GM19023 (cell line): ENCODE data around the gene ZNF580.

Experiments used
- ATAC-seq: cut with Tn5 transposase; IDR thresholded peaks from one replicate; pipeline ENCODE4 v1.9.1; 2021; ENCODE audit warnings: mild to moderate bottlenecking, moderate library complexity; ENCODE audit not compliant: unreplicated experiment

The ZNF580 gene

DNA sequence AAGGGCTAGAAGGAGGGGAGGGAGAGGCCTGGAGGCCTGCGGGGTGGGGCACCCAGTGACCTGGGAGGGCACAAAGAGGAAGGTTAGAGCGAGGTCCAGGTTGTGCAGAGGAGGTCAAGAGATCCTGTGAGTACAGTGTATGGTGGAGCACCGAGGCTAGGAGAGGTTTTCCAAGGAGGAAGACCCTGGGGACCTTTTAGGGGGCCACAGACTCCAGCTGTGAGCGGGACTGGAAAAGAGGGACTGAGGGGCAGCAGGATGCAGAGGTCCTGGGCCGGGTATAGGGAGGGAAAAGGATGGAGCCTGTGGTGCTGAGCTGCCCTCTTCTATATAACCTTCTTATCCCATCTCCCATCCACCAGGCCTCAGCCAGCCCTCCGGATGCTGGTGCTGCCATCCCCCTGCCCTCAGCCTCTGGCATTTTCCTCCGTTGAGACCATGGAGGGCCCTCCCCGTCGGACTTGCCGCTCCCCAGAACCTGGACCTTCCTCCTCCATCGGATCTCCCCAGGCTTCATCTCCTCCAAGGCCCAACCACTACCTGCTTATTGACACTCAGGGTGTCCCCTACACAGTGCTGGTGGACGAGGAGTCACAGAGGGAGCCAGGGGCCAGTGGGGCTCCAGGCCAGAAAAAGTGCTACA is 3.5 kb downstream of the ZNF580 start:
- no peak for ATAC-seq

DNA sequence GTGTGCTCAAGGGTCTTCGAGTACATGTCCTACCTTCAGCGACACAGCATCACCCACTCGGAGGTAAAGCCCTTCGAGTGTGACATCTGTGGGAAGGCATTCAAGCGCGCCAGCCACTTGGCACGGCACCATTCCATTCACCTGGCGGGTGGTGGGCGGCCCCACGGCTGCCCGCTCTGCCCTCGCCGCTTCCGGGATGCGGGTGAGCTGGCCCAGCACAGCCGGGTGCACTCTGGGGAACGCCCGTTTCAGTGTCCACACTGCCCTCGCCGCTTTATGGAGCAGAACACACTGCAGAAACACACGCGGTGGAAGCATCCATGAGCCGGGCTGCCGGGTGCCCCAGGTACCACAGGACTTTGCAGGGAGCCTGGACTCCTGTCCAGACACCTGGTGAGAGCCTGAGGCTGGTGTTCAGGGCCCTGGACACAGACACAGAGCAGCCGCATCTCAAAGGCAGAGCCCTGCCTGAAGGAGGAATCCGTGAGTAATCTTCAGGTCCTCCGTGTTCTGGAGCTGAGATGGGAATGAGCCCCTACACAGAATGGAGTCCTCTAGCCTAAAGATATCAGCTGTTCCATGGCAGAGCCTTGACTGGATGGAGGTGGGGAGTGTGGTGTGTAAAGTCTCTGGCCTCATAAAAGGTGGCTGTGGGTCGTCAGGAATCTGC is 4.2 kb downstream of the ZNF580 start:
- no peak for ATAC-seq

DNA sequence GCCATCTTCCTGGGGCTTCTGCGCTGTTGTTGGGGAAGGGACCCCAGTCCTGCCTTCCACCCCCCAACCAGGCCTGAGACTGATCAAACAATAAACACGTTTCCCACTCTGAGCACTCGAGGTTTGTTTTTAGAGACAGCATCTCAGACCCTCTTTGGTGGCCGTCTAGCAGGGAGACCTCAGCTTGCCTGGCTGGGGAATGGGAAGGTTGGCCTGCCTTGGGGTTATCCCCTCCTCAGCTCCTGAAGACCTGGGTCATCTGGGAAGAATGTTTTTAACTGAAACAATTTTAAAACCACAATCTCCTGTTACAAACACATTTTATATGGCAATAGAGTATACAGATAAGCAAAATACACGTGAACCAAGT is 4.7 kb downstream of the ZNF580 start:
- no peak for ATAC-seq

DNA sequence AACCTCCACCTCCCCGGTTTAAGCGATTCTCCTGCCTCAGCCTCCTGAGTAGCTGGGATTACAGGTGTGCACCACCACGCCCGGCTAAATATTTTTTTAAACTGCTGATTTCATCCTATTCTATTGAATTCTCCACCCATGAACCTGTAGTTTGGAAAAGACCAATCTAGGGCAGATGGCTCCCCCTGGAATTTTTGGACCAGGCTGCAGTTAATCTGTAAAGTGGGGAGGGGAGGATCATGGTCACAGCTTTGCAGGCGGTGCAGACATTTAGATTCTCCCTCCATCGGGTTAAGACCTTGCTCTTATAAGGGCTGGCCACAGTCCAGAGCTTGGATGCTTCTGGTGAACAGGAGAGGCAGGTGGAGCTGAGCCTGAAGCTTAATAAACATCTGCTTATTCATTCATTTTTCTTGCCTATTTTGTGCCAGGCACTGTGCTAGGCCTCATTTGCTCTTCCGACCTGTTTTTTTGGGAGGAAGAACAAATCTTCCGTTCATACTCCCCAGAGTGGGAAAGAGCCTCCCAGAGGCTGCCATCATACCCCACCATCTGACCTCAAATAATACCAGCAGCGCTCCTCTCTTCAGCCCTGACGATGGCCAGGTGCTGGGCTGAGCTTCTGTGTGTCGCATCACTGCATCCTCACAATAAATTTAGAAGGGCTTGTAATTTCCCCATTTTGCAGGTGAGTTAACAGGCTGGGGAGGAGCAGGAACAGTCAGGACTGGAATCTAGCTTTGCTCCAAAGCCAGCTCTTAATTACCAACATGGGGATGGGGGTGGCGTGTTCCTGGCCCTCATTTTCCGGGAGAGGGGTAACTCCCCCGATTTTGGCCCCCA is 6.3 kb downstream of the ZNF580 start:
- no peak for ATAC-seq

DNA sequence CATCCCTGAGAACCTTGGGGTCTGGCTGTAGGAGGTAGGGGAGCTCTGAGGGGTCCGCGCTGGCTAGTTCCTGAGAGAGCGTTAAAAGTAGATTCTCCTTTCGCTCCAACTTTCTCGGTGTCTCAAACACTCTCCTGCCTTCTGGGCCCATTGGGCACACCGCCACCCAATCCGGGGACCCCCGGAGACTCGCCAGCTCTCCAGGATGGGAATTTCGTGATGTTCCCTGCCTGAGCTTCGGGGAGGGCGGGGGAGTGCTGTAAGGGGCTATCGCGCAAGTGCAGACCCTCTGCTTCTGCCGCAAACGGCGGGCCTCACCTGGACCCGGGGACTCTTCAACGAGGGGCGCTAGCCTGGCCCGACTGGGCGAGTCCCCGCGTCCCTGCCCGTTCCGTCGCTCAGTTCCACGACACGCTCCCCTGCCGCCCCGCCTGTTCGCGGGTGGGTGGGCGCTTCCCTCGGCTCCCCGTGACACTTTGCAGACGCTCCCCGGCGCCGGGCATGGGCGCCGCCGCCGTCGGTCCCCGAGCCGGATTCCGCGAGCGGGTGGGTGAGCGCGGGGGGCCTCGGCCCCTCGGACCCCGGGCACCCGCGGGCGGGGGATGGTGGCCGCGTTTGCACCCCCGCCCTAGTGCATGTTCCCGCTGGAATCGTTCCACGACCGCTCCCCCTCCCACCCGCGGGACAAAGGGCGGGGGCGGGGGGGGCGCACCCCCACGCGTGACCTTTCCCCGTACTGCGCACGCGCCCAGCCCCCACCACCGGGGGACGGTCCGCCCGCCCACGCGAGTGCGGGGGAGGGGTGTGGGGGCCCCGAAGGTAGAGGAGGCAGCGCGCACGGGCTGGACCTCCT is 7.2 kb downstream of the ZNF580 start, which contains the start of gene CCDC106:
Gene CCDC106, plus strand, starts transcription at position 481 of the 853 bp plus-strand sequence. CDS start 835 bp downstream, outside the sequence.
- ATAC-seq = no peak

DNA sequence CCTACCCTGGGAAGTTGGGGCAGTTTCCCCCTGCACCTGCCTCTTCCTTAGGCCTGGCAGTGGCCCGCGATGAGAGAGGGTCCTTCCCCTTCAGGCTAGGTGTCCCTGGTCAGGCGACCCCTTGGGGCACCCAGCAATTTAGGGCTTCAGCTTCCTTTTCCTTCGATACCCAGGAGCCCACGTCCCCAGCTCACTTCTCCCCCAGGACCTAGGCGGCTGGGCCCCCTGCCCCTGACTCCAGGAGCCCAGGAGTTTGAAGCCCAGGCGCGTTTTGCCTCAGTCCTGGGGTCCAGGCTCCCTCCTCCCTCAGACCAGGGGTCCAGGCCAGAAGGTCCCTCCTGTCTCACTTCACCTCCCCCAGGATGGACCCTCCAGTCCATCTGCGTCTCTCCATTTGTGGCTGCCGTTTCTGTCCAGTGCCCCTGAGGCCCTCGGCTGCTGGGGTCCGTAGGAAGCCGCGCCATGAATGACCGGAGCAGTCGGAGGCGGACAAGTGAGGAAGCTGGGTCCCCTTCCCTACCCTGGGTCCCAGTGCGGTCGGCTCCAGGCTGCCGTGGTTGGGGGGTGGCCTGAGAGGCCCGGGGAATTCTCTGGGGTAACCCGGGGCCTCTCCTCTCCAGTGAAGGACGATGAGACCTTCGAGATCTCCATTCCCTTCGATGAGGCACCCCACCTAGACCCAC is 7.9 kb downstream of the ZNF580 start:
- no peak for ATAC-seq

DNA sequence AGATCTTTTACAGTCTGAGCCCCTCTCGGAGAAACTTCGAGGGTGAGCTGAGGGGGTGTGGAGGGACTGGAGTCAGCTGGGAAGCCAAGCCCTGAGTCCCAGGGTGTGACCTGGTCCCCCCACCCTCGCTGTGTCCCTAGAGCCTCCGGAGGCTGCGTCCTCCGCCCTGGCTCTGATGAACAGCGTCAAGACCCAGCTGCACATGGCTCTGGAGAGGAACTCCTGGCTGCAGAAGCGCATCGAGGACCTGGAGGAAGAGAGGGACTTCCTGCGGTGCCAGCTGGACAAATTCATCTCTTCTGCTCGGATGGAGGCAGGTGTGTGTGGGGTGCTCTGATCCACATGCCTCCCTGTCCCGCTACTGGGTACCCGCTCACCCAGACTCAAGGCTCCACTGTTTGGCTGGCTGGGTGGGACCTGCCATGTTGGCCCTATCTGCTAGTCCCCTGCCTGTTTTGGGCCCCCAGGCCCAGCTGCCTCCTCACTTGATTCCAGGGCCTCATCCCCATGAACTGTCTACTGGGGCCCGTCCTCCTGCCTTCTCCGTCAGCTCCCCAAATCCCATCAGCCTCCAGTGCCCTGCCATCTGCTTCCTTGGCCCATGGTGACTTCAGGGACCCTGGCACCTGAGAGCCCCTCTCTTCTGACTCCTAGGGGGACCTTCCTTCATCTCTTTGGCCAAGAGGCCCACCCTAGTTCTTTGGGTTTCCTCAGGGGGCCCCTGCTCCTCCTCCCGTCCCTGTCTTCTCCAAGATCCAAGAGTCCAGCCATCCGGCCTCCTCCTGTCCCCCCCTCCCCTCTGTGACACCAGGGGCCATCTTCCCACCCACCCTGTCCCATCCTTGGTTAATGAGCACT is 8.7 kb downstream of the ZNF580 start:
- no peak for ATAC-seq

DNA sequence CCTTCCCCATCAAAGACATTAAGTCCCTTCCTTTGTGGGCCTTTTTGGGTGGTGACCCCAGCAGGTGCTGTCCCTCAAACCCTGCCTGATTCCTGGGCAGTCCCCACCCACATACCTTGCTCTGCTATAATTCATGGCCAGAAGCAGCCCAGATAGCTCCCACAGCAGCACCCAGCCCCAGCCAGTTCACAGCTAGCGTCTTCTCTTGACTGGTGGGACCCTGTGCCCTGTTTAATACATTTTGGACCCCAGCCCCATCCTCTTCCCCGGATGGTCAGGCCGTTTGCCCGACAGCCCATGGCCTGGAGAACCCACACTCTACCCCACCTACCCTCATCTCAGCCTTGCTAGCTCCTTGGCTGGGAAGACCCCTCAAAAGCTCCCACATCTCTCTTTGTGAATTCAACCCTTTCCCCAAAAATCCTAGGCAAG is 9.3 kb downstream of the ZNF580 start:
- ATAC-seq = no peak

DNA sequence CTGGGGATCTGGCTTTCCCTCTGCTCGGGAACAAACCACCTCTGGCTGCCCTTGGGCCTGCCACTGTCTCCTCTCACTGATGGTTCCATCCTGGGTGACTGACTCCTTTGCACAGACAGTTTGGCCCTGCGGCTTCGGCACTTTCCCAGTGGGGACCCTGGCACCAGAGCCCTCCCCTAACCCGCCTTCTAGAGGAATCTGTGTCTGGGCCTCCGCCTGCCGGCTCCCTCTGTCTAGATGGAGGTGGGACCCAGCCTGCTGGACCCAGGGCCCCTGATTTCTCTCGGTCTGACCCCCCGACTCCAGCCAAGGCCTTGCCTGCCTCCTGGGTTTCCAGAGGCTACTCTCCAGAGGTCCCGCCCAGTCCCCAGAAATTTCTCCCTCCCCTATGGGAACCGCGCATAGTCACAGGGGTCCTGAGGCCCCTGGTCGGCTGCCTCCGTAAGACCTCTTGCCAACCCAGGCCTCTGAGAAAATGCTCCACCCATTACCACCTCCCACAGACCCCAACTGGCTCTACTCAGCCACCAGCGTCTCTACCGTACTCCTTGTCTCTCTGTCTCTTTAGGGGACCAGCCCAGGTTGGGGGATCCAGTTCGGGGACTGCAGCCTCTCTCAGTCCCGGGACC is 9.9 kb downstream of the ZNF580 start:
- ATAC-seq = no peak

DNA sequence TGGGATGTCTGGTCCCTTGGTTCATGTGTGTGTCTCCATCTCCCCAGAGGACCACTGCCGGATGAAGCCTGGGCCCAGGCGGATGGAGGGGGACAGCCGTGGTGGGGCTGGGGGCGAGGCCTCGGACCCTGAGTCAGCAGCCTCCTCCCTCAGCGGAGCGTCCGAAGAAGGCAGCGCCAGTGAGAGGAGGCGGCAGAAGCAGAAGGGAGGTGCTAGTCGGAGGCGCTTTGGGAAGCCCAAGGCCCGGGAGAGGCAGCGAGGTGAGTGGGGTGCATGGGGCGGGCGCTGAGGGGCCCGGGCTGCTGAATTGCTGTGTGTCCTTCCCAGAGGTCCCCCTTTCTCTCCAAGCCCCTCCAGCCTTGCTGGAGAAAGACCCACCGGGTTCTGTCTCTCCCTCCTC is 10.4 kb downstream of the ZNF580 start:
- ATAC-seq = no peak

DNA sequence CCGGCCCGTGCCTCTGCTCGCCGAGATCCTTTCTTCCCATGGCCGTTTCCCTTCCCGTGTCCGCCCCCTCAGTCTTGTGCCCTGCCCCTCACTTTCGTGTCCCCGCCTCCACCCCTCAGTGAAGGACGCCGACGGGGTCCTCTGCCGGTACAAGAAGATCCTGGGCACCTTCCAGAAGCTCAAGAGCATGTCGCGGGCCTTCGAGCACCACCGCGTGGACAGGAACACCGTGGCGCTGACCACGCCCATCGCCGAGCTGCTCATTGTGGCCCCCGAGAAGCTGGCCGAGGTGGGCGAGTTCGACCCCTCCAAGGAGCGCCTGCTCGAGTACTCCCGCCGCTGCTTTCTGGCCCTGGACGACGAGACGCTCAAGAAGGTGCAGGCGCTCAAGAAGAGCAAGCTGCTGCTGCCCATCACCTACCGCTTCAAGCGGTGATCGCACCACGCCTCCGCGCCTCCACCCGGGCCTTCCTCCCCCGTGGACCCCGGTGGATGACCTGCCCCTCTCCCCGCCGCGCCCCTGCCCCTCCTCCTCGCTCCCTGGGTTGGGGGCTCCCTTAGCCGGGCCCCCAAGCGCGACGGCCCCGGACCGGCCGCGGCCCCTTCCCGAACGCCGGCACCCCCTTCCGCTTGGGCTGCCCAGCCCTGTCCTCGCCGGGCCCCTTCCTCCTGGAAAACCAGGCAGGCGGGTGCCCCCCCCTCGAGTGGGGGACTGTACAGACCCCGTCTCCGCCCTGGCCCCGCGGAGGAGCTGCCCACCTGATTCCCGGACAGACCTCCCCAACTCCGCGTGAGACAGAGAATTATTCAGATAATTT is 11.7 kb downstream of the ZNF580 start:
- ATAC-seq = no peak

DNA sequence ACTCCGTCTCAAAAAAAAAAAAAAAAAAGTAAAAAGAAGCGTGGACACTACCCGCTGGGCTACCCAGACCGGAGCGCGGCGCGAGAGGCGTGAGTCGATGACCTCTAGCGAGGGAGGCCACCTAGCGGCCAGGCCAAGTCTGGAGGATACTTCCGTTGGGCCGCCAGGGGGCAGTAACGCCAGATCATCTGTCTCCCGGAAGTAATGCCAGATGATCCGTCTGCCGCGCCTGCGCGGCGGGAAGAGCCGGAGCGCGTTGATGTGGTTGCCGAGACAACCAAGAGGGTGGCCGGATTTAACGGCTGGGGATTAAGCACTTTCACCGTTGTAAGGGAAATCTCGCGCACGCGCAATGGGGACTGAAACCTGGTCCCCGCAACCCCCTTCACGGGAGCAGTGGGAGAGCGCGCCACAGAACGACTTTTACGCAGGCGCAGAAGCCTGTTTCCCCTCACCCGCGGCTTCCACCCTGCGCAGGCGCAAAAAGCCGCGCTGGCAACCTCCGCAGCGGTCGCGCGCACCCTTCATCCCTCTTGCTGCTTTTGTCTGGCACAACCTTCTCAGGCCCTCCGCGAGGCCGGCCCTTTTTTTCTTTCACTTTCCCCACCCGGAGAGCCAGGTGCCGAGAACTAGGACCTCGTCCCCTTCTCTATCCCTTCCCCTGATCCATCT is 13.0 kb downstream of the ZNF580 start:
- peak; percentile 45 for ATAC-seq

DNA sequence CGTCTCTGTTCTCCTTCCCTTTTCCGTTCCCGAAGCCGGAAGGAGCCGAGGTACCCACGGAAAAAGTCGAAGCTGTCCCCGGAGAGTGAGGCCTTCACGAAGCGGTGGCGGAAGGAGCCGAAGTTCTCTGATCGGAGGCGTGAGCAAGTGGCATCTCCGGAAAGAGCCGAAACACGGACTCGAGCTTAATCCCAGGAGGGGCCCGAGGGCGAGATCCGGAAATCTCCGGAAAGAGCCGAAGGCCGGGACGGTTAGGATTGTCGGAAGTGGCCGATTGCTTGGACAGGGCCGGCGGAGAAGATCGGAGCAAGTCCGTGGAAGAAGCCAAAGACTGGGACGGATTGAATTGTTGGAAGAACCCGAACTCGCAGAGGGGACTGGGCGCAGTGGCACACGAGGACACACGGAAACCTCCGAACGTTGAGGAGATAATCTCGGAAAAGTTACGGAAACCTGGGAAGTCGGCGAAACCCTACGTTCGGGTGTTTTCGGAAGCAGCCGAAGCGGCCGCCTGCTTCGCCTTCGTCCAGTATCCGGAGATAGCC is 13.6 kb downstream of the ZNF580 start:
- ATAC-seq = peak; percentile 54

DNA sequence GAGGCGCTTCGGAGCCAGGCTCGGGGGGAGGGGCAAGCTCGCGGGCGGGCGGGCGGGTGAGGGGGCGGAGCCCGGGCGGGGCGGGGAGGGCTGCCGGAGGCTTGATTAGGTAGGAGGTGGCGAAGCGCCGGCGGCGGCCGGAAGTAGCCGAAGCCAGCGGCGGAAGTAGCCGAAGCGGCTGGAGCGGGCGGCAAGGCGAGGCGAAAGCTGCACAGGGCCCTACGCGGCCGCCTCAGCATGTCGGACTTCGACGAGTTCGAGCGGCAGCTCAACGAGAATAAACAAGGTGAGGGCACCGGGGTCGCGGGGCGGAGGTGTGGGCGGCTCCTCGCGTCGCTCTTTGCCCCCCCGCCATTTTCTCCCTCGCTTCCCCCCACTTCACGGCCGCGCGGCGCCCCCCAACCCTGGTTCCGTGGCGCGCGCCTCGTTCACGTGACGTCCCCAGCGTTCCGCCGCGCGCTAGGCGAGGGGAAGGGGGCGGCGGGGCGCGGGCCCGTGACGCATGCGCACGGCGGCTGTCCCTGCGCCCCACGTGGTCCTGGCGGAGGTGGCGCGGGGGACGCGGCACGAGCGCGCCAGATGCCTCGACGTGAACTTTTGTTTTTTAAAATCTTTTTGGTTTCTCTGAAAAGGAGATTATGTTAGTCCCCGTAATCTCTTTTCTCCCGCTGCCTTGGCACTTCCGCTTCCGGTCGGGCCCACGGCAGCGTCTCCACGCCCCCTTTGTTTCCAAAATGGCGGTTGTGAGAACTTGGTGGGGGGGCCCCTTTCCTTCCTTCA is 14.3 kb downstream of the ZNF580 start, which contains the start of gene U2AF2:
Gene U2AF2, plus strand, starts transcription at position 168 of the 780 bp plus-strand sequence. Its CDS starts 70 bp downstream, at position 238.
- ATAC-seq = peak; percentile 32

DNA sequence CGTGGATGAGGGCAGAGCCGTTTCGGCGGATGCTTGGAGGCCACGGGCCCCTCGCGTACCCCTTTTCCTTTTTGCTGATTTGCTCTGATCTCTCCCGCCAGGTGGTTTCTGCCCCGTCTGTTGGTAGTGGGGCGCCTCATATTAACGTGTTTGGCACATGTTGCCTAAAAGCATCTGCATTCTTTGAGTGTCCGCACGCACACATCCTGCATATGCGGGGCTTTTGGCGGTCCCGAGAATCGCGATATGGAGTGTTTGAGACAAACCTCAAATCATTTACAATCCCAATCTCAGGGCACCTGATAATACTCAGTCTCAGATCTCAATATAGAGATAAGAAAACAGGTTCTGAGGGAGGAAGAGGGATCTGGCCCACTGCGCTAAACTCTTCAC is 14.8 kb downstream of the ZNF580 start:
- no peak for ATAC-seq

DNA sequence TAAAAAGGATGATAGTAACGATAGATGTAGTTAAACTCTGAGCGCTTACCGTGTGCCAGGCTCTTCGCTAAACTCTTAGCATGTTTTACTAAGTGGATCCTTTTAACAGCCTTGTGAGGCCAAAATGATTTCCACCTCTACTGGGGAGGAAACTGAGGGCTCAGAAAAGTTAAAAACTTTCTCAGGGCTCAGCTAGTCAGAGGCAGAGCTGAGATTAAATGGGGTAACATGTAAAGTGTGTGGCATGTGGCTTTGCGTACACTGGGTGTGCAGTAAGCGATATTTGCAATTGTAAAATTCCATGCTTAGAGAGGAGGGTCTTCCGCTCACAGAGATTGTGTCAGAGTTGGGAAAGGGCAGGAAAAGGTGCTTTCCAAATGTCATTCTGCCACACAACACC is 15.8 kb downstream of the ZNF580 start:
- ATAC-seq = no peak
